ENCODE data around the gene ADAMTS19.

Gene ADAMTS19

DNA sequence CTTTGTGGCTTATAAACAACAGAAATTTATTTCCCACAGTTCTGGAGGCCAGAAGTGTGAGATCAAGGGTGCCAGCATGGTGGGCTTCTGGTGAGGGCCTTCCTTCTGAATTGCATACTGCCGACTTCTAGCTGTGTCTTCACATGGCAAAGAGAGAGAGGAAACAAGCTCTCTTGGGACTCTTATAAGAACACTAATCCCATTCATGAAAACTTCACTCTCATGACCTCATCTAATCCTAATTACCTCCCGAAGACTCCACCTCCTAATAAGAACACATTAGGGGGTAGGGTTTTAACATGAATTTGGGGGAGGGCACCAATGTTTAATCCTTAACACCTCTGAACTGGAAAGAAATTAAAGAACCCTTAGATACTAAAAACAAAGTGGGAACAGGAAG, 211.9 kb downstream of the ADAMTS19 start:
- TF ChIP-seq, protein P1, sequence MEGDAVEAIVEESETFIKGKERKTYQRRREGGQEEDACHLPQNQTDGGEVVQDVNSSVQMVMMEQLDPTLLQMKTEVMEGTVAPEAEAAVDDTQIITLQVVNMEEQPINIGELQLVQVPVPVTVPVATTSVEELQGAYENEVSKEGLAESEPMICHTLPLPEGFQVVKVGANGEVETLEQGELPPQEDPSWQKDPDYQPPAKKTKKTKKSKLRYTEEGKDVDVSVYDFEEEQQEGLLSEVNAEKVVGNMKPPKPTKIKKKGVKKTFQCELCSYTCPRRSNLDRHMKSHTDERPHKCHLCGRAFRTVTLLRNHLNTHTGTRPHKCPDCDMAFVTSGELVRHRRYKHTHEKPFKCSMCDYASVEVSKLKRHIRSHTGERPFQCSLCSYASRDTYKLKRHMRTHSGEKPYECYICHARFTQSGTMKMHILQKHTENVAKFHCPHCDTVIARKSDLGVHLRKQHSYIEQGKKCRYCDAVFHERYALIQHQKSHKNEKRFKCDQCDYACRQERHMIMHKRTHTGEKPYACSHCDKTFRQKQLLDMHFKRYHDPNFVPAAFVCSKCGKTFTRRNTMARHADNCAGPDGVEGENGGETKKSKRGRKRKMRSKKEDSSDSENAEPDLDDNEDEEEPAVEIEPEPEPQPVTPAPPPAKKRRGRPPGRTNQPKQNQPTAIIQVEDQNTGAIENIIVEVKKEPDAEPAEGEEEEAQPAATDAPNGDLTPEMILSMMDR (IDR thresholded peaks at IDR 0.05; ENCODE audit: low read length, missing control alignments), result no peak
- H3K4me3 ChIP-seq (replicated peaks; ENCODE audit: low read depth, low read length), result no peak overlapping the region
- DNase-seq (ENCODE audit: low read depth), result no peak

DNA sequence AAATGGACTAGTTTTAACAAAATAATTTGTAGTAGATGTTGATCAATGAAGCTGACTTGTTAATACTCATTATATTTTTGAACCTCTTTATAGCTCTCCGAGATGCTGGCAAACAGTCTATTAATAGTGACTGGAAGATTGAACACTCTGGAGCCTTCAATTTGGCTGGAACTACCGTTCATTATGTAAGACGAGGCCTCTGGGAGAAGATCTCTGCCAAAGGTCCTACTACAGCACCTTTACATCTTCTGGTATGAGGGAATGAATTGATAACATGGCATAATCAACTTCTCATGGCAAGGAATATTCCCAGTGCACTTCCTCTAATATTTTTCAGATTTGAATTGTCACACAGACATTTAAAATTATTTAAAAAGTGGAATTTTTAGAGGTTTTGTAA, 219.6 kb downstream of the ADAMTS19 start:
- no peak for DNase-seq (ENCODE audit: low read depth)
- TF ChIP-seq, protein P1 (IDR thresholded peaks at IDR 0.05; ENCODE audit: low read length, missing control alignments), result no peak
- H3K4me3 ChIP-seq (replicated peaks; ENCODE audit: low read depth, low read length), result no peak overlapping the region

DNA sequence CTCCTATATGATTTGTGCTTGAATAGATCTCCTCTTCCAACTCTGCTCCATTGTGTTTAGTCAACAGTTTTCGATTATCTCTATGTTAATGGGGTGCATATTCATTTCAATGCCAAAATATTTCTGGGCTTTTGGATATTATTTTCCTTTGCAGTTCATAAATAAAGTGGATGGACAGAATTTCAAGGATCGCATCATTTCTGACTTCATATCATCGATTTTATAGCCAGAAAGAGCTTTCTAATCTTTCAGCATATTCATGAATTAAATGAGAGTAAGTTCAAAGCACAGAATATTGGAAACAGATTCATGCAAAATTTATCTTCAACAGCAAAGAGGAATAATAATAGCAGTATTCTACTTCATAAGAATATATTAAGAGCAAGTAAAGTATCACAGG, 227.8 kb downstream of the ADAMTS19 start:
- no peak for DNase-seq (ENCODE audit: low read depth)
- no peak overlapping the region for H3K4me3 ChIP-seq (replicated peaks; ENCODE audit: low read depth, low read length)
- TF ChIP-seq, protein P1 (IDR thresholded peaks at IDR 0.05; ENCODE audit: low read length, missing control alignments), result no peak

- TF ChIP-seq, protein P1 (IDR thresholded peaks at IDR 0.05; ENCODE audit: low read length, missing control alignments), result no peak
- DNase-seq (ENCODE audit: low read depth), result no peak
- H3K4me3 ChIP-seq (replicated peaks; ENCODE audit: low read depth, low read length), result no peak overlapping the region
Measured at GRCh38 chr5:129689045-129689444, 228.9 kb downstream of the ADAMTS19 start.

DNA sequence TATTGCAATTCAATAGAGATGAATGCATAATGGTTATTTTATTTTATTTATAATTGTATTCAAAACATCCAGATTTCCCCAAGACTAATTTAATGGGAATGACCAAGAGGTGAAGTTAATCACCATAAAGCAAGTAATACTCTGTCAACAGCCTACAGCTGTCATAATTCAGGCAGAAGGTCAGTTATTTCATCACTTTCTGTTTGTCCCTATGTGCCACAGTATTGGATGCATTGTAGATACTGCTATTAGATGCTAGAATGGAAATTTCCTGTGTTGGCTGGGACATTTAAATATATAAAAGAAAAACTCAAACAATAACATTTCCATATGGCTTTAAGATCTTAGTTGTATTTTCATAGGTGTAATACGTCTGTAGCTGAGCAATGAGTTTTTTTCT, 231.1 kb downstream of the ADAMTS19 start:
- no peak for DNase-seq (ENCODE audit: low read depth)
- H3K4me3 ChIP-seq (replicated peaks; ENCODE audit: low read depth, low read length), result no peak overlapping the region
- TF ChIP-seq, protein P1 (IDR thresholded peaks at IDR 0.05; ENCODE audit: low read length, missing control alignments), result no peak

DNA sequence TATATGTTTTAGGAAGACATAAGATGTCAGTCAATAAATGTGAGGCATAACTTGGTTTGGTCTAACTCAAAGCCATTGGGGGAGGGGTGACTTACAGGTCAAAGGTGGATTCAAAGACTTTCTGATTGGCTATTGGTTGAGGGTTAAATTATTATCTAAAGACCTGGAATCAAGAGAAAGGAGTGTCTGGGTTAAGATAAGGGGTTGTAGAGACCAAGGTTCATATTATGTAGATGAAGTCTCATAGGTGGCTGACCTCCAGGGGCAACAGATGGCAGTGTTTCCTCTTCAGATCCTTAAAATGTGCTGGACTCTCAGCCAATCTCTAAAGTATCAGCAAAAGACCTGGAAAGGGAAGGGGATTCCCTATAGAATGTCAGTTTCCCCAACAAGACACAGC, 236.5 kb downstream of the ADAMTS19 start:
- DNase-seq (ENCODE audit: low read depth), result no peak
- TF ChIP-seq, protein P1 (IDR thresholded peaks at IDR 0.05; ENCODE audit: low read length, missing control alignments), result no peak
- H3K4me3 ChIP-seq (replicated peaks; ENCODE audit: low read depth, low read length), result no peak overlapping the region

DNA sequence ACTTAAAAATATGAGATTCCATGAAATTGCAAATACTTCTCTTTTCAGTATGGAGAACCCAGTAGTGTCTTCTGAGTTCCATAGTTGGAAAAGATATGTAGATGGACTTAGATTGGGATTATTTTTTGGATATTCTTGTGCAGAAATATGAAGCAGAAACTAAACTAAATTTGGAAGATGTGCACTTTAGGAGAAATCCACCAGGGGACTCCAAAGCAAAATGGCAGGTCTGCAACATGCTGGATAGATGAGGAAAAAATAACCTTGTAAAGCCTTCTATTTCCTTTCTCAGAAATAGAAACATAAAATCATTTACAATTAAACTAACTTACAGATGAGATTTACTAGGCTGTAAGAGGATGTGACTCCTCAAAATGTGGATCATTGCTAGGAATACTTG, 238.6 kb downstream of the ADAMTS19 start:
- no peak overlapping the region for H3K4me3 ChIP-seq (replicated peaks; ENCODE audit: low read depth, low read length)
- no peak for DNase-seq (ENCODE audit: low read depth)
- TF ChIP-seq, protein P1 (IDR thresholded peaks at IDR 0.05; ENCODE audit: low read length, missing control alignments), result peak; percentile 33
